OCI-LY7 (cell line): ENCODE results near the gene LRP2. TPM values are rescaled to one million over a fixed set of nuclear protein-coding genes. Genes with fewer than 3 reads are reported as not detected.
A peak's percentile ranks its signal among the peaks of the same experiment; 100 is the strongest.

ENCODE experiments used
- BruUV-seq: library from RNA; stranded (reverse); fragments of 400-500 nt; replicated peaks from 2 replicates; lab custom pipeline; 2021; lab: Mats Ljungman, UMichigan
- CTCF ChIA-PET: fragments of 300-600 bp; sonication (Branson Sonifier 250); formaldehyde crosslinking; loops from one replicate; lab custom pipeline; 2022; ENCODE audit warnings: antibody characterized with exemption; ENCODE audit not compliant: unreplicated experiment; lab: Charles Lee
- POLR2A ChIA-PET: fragments of 300-600 bp; sonication (Branson Sonifier 250); formaldehyde crosslinking; loops from one replicate; lab custom pipeline; 2022; ENCODE audit warnings: antibody characterized with exemption; lab: Charles Lee
- DNase-seq: peaks from one replicate; pipeline ENCODE4 v3.0.0-alpha.2; 2015; ENCODE audit warnings: low spot score
- H2AFZ ChIP-seq: fragments of 200-600 bp; sonication (generic), shearing (Covaris generic); 2 replicates; pipeline ENCODE4 v1.6.1; 2014; ENCODE audit warnings: mild to moderate bottlenecking, antibody characterized with exemption, low read length, moderate library complexity
- H3K27ac ChIP-seq: fragments of 200-600 bp; sonication (generic); 2 replicates; pipeline ENCODE4 v1.5.1; 2014; ENCODE audit warnings: mixed run types, low read depth, mild to moderate bottlenecking, moderate library complexity, low read length, inconsistent platforms; ENCODE audit not compliant: poor library complexity, severe bottlenecking
- H3K36me3 ChIP-seq: fragments of 200-600 bp; sonication (generic); 2 replicates; pipeline ENCODE4 v1.6.1; 2014; ENCODE audit warnings: mild to moderate bottlenecking, antibody characterized with exemption, low read length, moderate library complexity, mixed read lengths; ENCODE audit not compliant: insufficient read depth
- H3K4me1 ChIP-seq: fragments of 200-600 bp; sonication (generic); 2 replicates; pipeline ENCODE4 v1.5.1; 2014; ENCODE audit warnings: mild to moderate bottlenecking, low read length; ENCODE audit not compliant: insufficient read depth, poor library complexity, severe bottlenecking
- H3K4me2 ChIP-seq: fragments of 200-600 bp; sonication (generic); 2 replicates; pipeline ENCODE4 v1.6.1; 2014; ENCODE audit warnings: mild to moderate bottlenecking, low read length
- H3K4me3 ChIP-seq: fragments of 200-600 bp; sonication (generic); 2 replicates; pipeline ENCODE4 v1.5.1; 2014; ENCODE audit warnings: mild to moderate bottlenecking, low read depth, low read length; ENCODE audit not compliant: poor library complexity, severe bottlenecking
- H3K79me2 ChIP-seq: fragments of 200-600 bp; sonication (generic); 2 replicates; pipeline ENCODE4 v1.6.1; 2016; ENCODE audit warnings: low read depth, mild to moderate bottlenecking, low read length, moderate library complexity, mixed read lengths; ENCODE audit not compliant: insufficient read depth
- H3K9me2 ChIP-seq: fragments of 200-600 bp; sonication (generic); 2 replicates; pipeline ENCODE4 v1.6.1; 2016; ENCODE audit warnings: mild to moderate bottlenecking, low read length, mixed read lengths; ENCODE audit not compliant: insufficient read depth
- H3K9me3 ChIP-seq: fragments of 200-600 bp; sonication (generic); 2 replicates; pipeline ENCODE4 v1.6.1; 2014; ENCODE audit warnings: mild to moderate bottlenecking, mixed run types, low read length, mixed read lengths
- H4K20me1 ChIP-seq: fragments of 200-600 bp; sonication (generic); 2 replicates; pipeline ENCODE4 v1.6.1; 2014; ENCODE audit warnings: mild to moderate bottlenecking, antibody characterized with exemption, low read length, moderate library complexity, mixed read lengths; ENCODE audit not compliant: insufficient read depth
- EZH2phosphoT487 ChIP-seq: fragments of 200-600 bp; sonication (generic); IDR thresholded peaks from 2 replicates; pipeline ENCODE4 v1.6.1; 2018; ENCODE audit warnings: low read depth, borderline replicate concordance, mild to moderate bottlenecking, mixed run types, antibody characterized with exemption, low read length, moderate library complexity, mixed read lengths
- intact Hi-C: fragments of 100-400 bp; cut with micrococcal nuclease; formaldehyde crosslinking; loops from one replicate; pipeline ENCODE4 v1.10.0; 2022; ENCODE audit not compliant: unreplicated experiment
- total RNA-seq, 2 experiments: library from RNA; depleted of rRNA in 1 of 2; stranded (reverse); fragments of >200 nt in 1 of 2; shearing (Covaris generic) in 1 of 2; gene quantifications; 2 replicates each; pipeline ENCODE4 v1.2.3, GENCODE V29; 2014 to 2022
- TF ChIP-seq, protein P1 (sequence below): fragments of 200-600 bp; sonication (generic); conservative IDR thresholded peaks from 2 replicates; pipeline ENCODE4 v1.5.1; 2014; ENCODE audit warnings: mild to moderate bottlenecking, antibody characterized with exemption, low read length, moderate library complexity, mixed read lengths

The LRP2 gene
- total RNA-seq, 2 experiments from 2014 or later: 0.89 TPM; not detected in 1

GRCh38 chr2:169222665-169223064 lies 139.7 kb downstream of the LRP2 start:
- H3K9me2 ChIP-seq: no peaks in the 10 kb centered on the region
- CTCF ChIA-PET: no interaction called here
- BruUV-seq: no TSS peak

GRCh38 chr2:169221745-169222369 lies 140.5 kb downstream of the LRP2 start:
- Histone ChIP-seq H3K36me3 (no peaks in the 10 kb centered on the region), H2AFZ (no peak overlapping the region), H3K9me2 (no peaks in the 10 kb centered on the region), H4K20me1 (no peaks in the 10 kb centered on the region), H3K4me1 (no peaks in the 10 kb centered on the region), H3K4me3 (no peak overlapping the region), H3K4me2 (no peak overlapping the region), H3K79me2 (no peaks in the 10 kb centered on the region), H3K27ac (no peak overlapping the region), H3K9me3 (no peaks in the 10 kb centered on the region)
- intact Hi-C loops: loop anchor here (1.0 to 2.0 kb wide), 2 partner anchors 113 to 261 kb away; no protein-coding TSS in a partner anchor
- no TSS peak for BruUV-seq
- ChIA-PET CTCF (interaction anchor here (1.0 kb wide), 3 partner anchors 12 to 113 kb away, joined by 3 to 10 read pairs (median 5); no protein-coding TSS in a partner anchor), POLR2A (interaction anchor here (0.6 to 1.6 kb wide), 8 partner anchors 9 to 506 kb away, joined by 3 to 8 read pairs (median 4); no protein-coding TSS in a partner anchor)
- TF ChIP-seq, protein P1, sequence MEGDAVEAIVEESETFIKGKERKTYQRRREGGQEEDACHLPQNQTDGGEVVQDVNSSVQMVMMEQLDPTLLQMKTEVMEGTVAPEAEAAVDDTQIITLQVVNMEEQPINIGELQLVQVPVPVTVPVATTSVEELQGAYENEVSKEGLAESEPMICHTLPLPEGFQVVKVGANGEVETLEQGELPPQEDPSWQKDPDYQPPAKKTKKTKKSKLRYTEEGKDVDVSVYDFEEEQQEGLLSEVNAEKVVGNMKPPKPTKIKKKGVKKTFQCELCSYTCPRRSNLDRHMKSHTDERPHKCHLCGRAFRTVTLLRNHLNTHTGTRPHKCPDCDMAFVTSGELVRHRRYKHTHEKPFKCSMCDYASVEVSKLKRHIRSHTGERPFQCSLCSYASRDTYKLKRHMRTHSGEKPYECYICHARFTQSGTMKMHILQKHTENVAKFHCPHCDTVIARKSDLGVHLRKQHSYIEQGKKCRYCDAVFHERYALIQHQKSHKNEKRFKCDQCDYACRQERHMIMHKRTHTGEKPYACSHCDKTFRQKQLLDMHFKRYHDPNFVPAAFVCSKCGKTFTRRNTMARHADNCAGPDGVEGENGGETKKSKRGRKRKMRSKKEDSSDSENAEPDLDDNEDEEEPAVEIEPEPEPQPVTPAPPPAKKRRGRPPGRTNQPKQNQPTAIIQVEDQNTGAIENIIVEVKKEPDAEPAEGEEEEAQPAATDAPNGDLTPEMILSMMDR: peak; percentile 72
- no peak for TF ChIP-seq EZH2phosphoT487
- no peak for DNase-seq

More at GRCh38 chr2:169222665-169223064, 139.7 kb downstream of the LRP2 start:
- no peaks in the 10 kb centered on the region for H3K79me2 ChIP-seq
- no peak overlapping the region for H3K4me3 ChIP-seq
- DNase-seq: no peak
- H2AFZ ChIP-seq: no peak overlapping the region
- H3K4me2 ChIP-seq: no peak overlapping the region
- POLR2A ChIA-PET: interaction anchor here (1.2 to 1.6 kb wide), 2 partner anchors 13 to 21 kb away, joined by 4 to 5 read pairs; no protein-coding TSS in a partner anchor
- no peaks in the 10 kb centered on the region for H3K36me3 ChIP-seq
- no peak overlapping the region for H3K27ac ChIP-seq
- intact Hi-C loops: no loop called here
- no peaks in the 10 kb centered on the region for H3K9me3 ChIP-seq
- H3K4me1 ChIP-seq: no peaks in the 10 kb centered on the region
- TF ChIP-seq, protein P1: no peak
- no peak for TF ChIP-seq EZH2phosphoT487
- H4K20me1 ChIP-seq: no peaks in the 10 kb centered on the region

DNA sequence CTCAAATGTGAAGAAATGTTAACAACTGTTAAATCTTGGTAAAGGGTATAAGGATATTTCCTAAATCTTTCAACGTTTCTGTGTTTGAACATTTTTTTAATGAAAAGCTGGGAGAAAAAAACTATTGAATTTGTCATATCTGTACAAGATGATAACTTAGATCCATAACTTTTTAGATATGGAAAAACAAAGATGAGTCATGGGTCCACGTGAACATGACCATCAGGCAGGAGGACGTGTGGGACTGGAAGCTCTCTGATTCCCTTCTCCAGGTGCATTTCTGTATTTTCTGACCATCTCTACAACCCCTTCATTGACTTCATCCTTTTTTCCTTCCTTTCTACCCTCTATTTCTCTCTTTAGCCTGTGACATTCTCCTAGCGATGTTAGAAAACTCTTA lies 151.4 kb downstream of the LRP2 start:
- no peak for DNase-seq
- H3K4me2 ChIP-seq: no peak overlapping the region
- no peaks in the 10 kb centered on the region for H3K4me1 ChIP-seq
- no TSS peak for BruUV-seq
- H2AFZ ChIP-seq: no peak overlapping the region
- no peaks in the 10 kb centered on the region for H3K9me2 ChIP-seq
- no peaks in the 10 kb centered on the region for H4K20me1 ChIP-seq
- no peak overlapping the region for H3K4me3 ChIP-seq
- no peaks in the 10 kb centered on the region for H3K9me3 ChIP-seq
- intact Hi-C loops: no loop called here
- POLR2A ChIA-PET: interaction anchor here (0.9 kb wide), 1 partner anchor 9 kb away, joined by 4 read pairs; no protein-coding TSS in a partner anchor
- TF ChIP-seq EZH2phosphoT487: no peak
- TF ChIP-seq, protein P1: no peak
- H3K79me2 ChIP-seq: no peaks in the 10 kb centered on the region
- H3K27ac ChIP-seq: no peak overlapping the region
- CTCF ChIA-PET: no interaction called here
- H3K36me3 ChIP-seq: no peaks in the 10 kb centered on the region
